Lung microvascular endothelial cell (primary cell): ENCODE data around the gene MEI1. TPM values are rescaled to one million over a fixed set of nuclear protein-coding genes. Genes with fewer than 3 reads are reported as not detected.
"Not testable (repeated sequence)": the region's sequence is repeated elsewhere in the genome, so short reads cannot be mapped to it uniquely, and the experiment has no call there.

ENCODE experiments used
- DNase-seq, 2 donors: peaks; one replicate each; pipeline versions ENCODE4 v3.0.0 to v3.0.0-alpha.2; 2010; ENCODE audit warnings: low read depth in 2 of 2
- total RNA-seq: library from RNA; depleted of rRNA; stranded (reverse); fragments of >200 nt; gene quantifications from 2 replicates; pipeline ENCODE4 v1.2.1, GENCODE V29; 2014

Gene MEI1
- total RNA-seq, 1 donor from 2014 or later = 0.40 TPM

- no peak for DNase-seq
Observed at GRCh38 chr22:41818596-41818995, 119.3 kb downstream of the MEI1 start.

GRCh38 chr22:41819257-41819656 lies 120.0 kb downstream of the MEI1 start:
- no peak for DNase-seq

GRCh38 chr22:41820447-41820846 lies 121.1 kb downstream of the MEI1 start:
- no peak for DNase-seq

- no peak for DNase-seq
Observed at GRCh38 chr22:41821471-41822316, 122.4 kb downstream of the MEI1 start.

- peak; percentile 70 to 78 for DNase-seq
Observed at GRCh38 chr22:41822317-41823057, 123.2 kb downstream of the MEI1 start.

- no peak for DNase-seq
Observed at GRCh38 chr22:41823797-41824196, 124.5 kb downstream of the MEI1 start.

GRCh38 chr22:41825376-41825775 lies 126.1 kb downstream of the MEI1 start:
- peak; percentile 20 to 60 for DNase-seq

GRCh38 chr22:41826021-41826420 lies 126.7 kb downstream of the MEI1 start:
- DNase-seq = no peak

- no peak for DNase-seq
Observed at GRCh38 chr22:41826430-41827383, 127.4 kb downstream of the MEI1 start.

GRCh38 chr22:41827671-41828070 lies 128.4 kb downstream of the MEI1 start:
- DNase-seq = peak in 1 of 2 donors; percentile 63

- DNase-seq = no peak
Observed at GRCh38 chr22:41828516-41828915, 129.2 kb downstream of the MEI1 start.

- DNase-seq = no peak
Observed at GRCh38 chr22:41830174-41830573, 130.9 kb downstream of the MEI1 start.

- DNase-seq = peak; percentile 51 to 69
Observed at GRCh38 chr22:41831383-41831782, 132.1 kb downstream of the MEI1 start.

- DNase-seq = peak in 1 of 2 donors; percentile 20
Observed at GRCh38 chr22:41831828-41832552, 132.7 kb downstream of the MEI1 start.

GRCh38 chr22:41832553-41833368 lies 133.5 kb downstream of the MEI1 start, which contains the start of gene SREBF2:
TSS of gene SREBF2 (plus strand) at chr22:41833105. CDS start at chr22:41833271, 166 bp downstream.
- DNase-seq = peak; percentile 99 to 100

- peak; percentile 35 to 45 for DNase-seq
Observed at GRCh38 chr22:41833369-41834004, 134.2 kb downstream of the MEI1 start.

GRCh38 chr22:41834005-41834944 lies 135.0 kb downstream of the MEI1 start:
- DNase-seq = no peak

- not testable (repeated sequence) for DNase-seq
Observed at GRCh38 chr22:41835462-41835861, 136.2 kb downstream of the MEI1 start.
